Brain pericyte (primary cell): ENCODE data around the gene CACNA2D2.
"Not testable (repeated sequence)": the region's sequence is repeated elsewhere in the genome, so short reads cannot be mapped to it uniquely, and the experiment has no call there.

Experiments used
- DNase-seq: peaks from one replicate; pipeline ENCODE4 v3.0.0-alpha.2; 2012; ENCODE audit warnings: low read depth, low spot score

Gene CACNA2D2

DNA sequence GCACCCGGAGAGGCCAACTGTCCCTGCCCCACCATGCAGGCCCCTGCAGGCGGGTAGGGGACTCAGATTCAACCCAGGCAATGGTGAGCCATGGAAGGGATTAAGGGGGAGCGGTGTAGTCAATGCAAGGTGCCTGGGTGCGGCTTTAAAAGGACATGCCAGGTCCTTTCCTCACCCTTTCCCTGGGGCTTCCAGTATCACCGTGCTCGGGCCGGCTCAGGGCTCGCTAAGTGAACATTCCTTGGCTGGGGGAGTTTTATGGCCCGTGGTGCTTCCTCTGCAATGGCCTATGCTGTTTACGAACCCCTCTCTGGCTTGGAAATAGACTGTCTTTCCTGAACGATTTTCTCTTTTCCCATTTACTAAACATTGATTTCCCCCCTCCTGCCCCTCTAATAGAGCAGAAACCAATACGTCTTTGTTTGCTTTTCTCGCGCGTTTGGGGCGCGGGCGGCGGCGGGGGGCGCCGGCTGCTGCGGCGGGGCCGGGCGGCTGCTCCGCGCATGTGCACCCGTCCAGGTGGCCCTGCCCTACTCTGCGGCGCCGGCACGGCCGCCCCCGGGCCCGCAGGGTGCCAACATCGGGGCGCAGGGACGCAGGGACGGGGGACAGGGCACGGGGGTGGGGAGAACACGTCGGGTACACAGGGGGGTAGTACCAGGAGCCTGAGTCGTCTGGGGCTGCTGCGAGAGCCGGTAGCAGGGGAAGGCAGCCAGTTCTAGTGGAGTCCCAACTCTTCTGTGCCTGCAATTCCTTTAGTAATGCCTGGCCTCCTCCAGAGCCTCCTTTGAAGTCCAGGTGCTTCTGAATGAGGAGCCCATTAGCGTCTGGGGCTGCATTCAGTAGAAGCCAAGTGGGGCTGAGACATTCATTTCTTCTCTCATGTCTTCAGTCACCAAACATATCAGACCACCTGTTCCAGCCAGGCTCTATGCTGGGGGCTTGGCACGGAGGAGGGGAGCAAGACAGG is 26.9 kb upstream of the CACNA2D2 start:
- DNase-seq, result no peak

DNA sequence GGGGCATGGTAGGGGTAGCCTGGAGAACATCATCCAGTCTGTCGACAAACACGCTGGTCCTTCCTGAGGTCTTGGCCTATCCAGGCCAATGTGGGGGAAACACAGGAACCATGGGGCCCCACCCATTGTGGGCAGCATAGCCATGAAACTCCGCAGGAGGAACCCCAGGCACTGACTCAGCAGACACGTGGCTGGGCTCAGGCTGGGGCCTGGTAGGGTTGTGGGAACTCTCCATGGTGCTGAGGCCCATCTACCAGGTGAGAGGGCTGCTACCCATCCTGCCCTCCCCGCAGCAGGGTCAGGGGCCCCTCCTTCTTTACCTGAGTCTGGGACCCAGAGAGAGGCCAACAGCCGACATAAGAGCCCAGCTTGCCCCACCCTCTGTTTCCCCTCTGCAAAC is 22.6 kb upstream of the CACNA2D2 start:
- no peak for DNase-seq

DNA sequence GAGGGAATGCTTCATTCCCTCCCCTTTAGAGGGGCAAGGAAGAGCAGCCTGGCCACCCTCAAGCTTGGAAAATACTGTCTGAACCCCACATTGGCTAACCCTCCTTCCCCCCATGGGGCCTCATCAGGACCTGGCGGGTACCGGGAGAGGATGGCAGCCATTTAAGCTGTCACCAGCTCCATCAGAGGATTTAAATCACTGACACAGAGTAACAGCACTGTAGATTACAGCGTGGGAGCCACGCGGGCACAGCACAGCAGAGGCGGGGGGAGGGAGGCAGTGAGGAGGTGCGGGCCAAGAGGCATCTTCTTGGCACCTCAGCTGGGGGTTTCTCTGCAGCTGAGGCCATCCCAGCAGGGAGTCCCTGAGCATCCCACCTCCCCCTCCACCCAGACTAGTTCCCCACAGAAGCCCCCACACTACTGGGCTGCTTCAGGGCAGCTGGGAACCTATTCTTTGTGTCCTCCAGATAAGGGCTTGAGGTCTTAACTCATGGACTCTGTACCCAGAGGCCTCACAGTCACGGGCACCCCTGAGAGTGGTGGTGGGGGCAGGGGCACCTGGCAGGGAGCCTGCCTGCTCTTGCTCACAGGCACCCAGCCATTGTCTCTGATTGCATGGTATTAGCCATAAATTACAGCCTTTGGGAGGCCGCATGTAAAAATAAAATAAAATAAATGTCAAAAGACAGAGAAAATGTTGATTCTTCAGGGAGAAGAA is 21.9 kb upstream of the CACNA2D2 start:
- no peak for DNase-seq

DNA sequence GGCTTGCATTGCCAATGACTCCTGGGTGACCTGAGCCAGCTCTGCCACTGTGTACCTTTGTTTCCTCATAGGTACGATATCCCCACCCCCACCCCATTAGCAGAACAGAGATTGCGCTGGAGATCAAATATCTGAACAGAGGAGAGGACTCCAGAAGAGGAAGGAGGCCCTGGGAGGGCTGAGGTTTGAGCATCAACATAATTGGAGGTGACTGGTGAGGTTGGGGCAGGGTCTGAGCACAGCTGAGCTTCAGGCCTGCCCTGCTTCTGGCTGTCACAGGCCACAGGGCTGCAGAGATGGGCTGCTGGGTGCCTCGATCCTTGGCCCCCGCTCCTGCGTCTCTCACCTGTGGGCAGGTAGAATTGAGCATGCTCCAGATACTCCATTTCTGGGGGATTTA is 21.3 kb upstream of the CACNA2D2 start:
- no peak for DNase-seq

DNA sequence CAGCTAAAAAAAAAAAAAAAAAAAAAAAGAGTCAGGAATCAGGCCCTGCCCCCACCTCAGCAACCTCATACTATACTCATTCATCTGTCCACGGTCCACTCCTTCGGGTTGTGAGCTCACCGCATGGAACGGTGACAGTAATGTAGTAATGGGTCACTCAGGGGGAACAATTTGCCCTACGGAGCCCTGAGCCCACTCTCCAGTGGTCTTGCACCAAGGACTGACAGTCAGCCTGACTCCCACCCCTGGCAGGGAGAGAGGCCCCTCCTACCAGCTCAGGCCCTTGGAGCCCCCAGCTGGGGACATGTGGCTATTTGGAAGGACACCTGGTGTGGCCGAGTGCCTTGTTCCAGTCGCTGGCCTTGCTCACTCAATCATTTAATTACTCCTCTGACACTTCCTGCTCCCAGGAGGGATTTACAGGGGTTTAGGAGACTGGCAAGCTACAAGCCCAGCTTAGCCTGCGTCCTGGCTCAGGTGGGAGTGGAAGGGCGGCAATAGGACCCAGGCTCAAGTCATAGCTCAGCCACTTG is 19.9 kb upstream of the CACNA2D2 start:
- DNase-seq, result no peak

DNA sequence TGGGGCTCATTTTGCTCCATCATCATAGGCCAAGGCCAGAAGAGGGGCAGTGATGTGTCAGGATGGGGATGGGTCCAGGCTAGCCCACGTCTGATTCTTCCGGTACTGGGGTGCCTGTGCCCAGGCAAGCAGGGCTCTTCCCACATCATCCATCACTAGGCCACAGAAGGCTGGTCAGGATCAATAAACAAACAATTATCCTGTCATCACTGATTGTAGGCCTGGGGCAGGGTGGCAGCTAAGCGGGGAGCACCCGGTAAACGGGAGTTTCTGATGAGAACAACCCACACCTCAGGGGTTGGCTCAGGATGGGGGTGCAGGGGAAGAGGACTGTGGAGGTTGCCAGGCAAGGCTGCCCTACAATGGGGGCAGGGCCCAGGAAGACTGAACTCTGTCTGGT is 18.1 kb upstream of the CACNA2D2 start:
- no peak for DNase-seq

DNA sequence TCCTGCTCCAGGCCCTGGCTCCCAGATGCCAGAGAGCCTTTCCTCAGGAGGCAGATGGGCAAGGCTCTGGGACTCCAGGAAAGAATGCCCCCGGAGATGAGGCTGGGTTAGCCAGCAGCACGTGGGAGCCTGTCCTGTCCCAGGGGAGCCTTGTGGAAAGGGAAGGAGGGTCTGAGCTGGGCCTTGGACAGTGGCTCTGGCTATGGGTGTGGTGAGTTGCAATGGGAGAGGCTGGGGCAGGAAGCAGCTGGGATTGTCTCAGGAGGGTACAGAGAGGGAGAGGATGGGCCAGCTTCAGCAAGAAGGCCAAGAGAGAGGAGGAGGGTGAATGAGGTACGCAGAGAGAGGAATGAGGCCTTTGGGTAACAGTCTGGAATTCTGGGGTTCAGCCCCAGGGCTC is 17.4 kb upstream of the CACNA2D2 start:
- DNase-seq, result no peak

DNA sequence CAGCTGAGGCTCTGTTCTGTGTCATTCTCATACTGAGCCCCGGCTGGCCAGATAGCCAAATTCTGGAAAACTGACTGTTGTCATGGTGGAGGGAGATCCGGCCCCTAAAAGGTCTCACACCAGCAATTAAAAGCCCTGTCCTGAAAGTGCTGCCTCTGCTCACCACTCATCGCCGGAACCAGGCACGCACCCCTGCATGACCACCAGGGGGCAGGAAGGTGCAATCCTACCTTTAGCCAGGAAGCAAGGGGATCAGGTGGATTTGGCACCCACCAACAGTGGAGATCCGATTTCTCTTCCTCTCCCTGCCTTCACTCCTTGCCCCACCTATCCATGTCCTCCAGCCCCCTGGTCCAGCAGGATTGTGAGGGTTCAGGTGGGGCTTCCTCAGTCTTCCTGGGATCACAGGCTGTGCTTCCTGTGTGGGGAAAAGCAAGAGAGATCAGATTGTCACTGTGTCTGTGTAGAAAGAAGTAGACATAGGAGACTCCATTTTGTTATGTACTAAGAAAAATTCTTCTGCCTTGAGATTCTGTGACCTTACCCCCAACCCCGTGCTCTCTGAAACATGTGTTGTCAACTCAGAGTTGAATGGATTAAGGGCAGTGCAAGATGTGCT is 16.1 kb upstream of the CACNA2D2 start:
- no peak for DNase-seq

DNA sequence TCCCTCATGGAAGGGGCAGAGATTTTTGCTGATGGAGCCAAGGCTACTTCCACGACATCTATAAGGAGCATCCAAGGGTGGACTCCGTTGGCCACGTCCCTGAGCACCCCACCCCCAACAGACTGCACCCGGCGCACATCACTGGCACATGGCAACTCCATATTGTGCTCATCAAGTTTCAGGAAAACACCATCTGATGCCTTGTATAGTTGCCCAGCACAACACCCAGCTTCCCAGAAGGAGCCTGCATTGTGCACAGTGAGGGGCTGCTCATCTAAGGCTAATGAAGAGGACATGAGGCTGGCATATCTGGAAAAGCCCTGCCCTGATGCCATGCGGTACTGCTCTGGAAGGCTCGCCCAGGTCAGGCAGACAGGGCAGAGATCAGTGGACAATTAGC is 15.0 kb upstream of the CACNA2D2 start:
- DNase-seq, result no peak

DNA sequence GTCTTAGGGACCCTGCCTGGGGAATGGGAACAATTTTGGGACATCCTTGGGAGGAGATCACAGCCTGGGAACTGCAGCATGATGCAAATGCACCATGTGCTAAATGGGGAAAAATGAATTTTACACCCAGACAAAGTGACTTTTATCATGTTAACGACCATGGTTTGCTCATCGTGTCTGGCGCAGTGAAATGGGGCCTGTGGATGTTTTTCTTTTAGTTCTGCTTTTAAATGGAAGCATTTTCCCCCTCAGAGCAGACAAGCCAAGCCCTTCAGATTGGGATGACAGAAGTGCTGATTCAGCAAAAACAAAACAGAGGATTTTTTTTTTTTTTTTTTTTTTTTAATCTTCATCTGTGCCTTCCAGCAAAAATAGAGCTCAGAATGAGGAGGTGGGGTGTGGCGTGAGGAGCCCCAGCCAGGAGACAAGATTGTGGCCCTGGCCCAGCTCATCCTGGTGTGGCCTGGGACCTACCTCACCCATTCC is 14.3 kb upstream of the CACNA2D2 start:
- no peak for DNase-seq

DNA sequence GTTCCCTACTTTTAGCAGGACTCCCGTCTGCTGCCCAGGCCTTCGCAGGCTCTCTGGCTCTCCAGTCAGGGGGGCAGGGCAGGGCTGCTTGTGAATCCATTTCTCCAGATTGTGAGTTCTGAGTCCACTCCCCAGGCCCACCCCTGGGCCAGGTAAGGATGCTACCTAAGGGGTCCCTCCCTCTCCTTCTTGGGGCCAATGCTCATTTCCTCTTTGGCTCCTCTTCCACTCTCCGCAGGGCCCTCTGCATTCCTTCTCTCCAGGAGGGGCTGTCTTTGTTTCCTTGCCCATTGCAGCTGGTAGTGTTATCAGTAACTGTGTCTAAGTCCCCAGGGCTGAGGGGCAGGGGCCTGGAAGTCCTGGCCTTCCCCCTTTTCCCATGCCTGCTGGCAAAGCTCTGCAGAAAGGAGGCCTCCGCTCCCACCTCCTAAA is 13.0 kb upstream of the CACNA2D2 start:
- no peak for DNase-seq

DNA sequence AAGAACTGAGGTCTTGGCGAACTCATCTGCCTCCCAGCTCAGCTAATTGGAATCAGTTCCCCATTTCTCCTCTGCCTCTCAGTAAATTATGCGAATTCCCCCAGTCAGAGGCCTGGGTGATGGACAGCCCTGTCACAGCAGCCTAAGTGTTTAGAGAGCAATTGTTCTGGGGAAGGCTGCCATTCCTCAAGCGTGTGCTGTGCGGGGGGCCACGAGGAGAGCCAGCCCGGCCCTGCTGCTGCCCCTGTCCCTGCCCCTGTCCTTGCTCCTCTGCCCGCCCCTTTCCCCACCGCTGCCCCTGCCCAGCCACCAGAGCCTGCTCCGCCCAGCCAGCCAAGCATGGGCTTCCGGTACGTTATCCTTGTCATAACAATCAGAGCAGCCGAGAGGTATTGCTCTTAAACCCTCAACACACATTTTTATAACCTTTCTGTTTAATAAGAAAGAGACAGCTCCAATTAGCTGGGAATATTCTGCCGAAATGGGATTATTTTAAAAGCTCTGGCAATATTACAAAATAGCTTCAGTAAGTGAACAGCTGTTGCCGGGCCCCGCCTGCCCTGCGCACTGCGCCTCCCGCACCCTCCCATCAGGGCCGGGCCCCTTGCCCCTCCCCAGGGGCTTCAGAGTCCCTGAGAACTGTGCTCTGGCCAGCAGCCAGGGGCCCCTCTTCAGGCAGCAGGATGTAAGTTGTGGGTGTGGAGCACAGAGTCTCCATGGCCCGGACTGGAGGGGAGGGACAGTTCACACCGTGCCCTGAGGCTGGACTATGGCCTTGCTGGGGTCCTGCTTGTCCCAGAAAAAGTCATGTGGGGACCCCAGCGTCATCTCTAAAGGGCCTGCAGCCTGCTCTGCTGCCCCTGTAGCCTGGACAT is 12.4 kb upstream of the CACNA2D2 start:
- no peak for DNase-seq

DNA sequence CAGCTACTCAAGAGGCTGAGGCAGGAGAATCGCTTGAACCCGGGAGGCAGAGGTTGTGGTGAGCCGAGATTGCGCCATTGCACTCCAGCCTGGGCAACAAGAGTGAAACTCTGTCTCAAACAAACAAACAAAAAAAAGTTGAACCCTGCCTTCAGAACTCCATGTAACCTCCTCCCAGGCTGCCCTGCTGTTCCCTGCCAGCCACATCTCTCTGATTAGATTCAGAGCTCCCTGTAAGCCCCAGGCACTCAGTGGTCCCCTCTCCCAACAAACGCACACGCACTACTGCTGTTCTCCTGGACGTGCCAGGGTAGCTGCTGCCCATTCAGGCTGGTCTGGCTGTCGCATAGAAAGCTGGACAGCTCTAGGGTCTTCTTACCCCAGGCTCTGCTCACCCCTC is 9.5 kb upstream of the CACNA2D2 start:
- not testable (repeated sequence) for DNase-seq

DNA sequence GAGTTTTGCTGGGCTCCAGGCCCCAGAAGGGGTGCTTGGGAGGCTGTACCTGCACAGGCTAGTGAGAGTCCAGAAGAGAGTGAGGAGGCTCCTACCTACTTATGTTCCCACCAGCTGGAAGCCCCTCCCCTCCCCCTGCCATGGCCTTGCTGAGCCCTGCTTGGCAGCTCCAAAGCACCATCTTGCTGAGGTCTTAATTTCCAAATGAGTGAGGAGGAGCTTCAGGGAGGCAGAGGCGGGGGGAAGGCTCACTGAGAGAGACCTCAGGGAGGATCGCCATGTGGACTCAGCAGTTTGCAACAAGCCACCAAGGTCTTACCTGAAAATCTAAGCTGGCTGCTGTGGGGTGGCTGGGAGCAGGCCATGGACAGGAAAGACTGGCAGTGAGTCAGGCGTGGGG is 8.7 kb upstream of the CACNA2D2 start:
- no peak for DNase-seq

DNA sequence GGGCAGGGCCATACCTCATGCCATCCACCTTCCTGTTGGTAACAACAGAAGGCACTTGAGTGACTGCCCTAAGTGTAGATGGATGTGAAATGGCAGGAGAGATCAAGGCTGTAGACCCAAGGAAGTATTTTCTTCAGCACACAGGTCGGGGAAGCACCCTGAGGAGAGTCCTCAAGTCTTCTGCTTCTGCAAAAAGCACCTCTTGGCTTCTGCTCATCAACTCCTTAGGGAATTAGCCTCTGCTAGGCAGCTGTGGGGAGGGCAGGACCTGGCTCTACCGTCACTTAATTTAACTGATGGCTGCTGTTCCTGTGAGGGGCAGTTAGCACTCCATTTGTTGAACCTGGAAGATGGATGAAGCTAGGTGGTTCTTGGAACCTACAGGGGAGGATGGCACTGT is 6.9 kb upstream of the CACNA2D2 start:
- no peak for DNase-seq

DNA sequence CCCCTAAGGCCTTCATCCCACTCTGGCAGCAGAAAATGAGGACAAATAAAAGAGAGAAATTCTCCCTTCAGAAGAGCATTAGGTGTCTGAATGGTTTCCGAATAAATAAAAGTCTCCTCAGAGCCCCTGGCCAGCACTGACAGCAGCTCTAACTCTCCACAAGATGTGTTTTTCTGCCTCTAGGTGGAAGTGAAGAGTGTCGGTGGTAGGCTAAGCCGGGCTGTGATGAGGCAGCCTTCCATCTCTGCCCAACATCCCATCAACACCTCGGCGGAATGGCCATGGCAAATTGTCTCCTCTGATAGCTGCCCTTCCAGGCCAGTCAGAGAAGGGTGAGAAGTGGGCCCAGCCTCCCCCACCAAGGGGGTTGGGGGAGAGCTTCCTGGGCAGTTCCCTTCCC is 6.3 kb upstream of the CACNA2D2 start:
- no peak for DNase-seq

DNA sequence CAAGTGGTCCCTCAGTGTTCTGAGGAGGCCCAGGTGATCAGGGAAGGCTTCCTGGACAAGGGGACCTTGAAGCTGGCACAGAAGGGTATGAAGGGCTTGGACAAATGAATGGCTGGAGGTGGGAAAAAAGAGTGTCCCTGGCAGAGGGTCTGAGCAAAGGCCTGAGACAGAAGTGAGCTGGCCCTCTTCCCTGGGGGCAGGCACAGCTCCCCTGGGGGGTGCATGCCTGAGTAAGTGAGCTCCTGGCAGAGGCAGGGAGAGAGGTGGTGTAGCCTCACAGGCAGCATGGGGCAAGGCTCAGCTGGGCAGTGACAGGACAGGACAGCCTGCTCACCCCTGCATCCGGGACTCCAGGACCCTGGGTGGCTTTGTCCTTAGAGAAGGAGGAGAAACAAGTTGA is 5.4 kb upstream of the CACNA2D2 start:
- DNase-seq, result no peak

DNA sequence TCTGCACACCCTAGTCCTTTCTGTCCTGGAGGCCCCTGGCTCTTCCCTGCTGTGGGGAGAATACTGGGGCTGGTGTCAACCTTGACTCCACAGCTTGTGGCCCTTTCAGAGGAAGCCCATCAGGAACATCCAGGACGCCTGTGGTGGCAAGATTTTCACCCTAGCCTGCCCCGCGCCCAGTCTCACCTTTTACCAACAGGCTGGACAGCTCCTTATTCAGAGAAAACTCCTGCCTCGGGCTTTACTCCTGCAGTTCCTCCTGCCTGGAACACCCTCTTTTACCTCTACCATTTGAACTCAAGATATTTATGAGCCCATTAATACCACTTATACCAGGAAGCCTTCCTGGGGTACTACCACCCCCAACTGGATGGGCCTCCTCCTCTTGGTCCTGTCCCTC is 2.7 kb upstream of the CACNA2D2 start:
- DNase-seq, result no peak

DNA sequence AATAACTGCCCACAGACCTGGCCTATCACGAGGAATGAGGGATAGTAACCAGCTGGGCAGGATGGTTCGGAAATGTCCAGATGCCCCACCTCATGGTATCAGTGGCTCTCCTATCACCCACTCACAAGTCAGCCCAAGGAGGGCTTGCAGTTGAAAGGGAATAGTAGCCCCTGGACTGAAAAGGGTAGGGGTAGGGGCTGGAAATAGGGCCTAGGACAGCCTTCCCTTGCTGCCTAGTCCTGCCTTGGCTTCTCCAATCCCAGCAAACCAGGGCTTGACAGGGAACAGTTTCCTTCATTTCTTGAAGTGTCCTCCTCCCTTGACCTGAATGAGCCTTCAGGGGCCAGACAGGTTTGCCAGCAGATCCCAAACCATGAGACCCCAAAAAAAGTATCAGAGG is 1.2 kb upstream of the CACNA2D2 start:
- DNase-seq, result no peak

DNA sequence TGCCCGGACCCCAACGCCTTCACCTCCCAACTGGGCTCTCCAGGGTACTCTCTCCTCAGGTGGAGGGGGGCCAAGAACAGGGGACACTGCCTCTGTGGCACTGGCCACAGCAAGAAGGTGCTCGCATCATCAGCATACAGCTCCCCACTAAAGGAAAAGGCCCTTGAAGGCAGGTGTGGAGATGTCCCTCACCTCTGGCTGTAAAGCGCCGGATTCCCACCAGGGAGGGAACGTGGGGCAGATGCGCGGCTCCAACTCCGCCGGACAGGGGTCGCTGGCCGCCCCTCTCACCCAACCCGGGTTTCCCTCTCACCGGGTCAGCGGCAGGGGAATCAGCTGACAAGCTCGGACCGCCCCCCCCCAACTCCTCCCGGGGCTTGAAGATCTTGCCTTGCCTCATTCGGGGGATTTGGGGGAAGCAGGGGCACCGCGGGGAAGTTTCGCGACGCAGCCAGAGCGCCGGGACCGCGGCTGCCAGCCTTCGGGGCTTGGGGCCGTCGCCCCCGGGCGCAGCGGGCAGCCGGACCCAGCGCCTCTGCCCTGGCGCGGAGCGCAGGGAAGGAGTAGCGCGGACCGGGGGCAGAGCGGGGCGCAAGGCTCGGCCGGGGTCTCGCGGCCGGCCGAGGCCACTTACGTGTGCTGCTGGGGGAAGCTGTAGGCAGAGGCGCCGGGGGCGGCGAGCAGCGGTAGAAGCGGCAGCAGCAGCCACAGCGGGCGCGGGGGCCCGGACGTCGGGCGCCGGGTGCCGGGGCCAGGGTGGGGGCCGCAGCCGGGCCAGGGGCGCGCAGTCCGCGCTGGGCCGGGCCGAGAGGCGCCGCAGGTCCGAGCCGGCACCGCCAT is 630 bp downstream of the CACNA2D2 start:
- no peak for DNase-seq
